ENCODE results near the gene MED13.
"Not testable (repeated sequence)": the region's sequence is repeated elsewhere in the genome, so short reads cannot be mapped to it uniquely, and the experiment has no call there.

MED13 gene

GRCh38 chr17:61970030-61970429, 95.0 kb downstream of the MED13 start:
- Mint-ChIP-seq H3K9me3 (no peaks in the 10 kb centered on the region), H3K4me3 (no peak overlapping the region), H3K4me1 (ENCODE audit: low read depth) (no peaks in the 10 kb centered on the region), H3K27ac (no peak overlapping the region), H3K36me3 (ENCODE audit: low read depth) (peaks cover 16% of the 10 kb centered on the region), H3K27me3 (ENCODE audit: low read depth) (no peaks in the 10 kb centered on the region)

- Mint-ChIP-seq H3K36me3 (ENCODE audit: low read depth) (peaks cover 18% of the 10 kb centered on the region), H3K4me1 (ENCODE audit: low read depth) (no peaks in the 10 kb centered on the region), H3K9me3 (no peaks in the 10 kb centered on the region), H3K4me3 (no peak overlapping the region), H3K27ac (no peak overlapping the region), H3K27me3 (ENCODE audit: low read depth) (no peaks in the 10 kb centered on the region)
These were observed 96.3 kb downstream of the MED13 start for GRCh38 chr17:61968757-61969156.

DNA sequence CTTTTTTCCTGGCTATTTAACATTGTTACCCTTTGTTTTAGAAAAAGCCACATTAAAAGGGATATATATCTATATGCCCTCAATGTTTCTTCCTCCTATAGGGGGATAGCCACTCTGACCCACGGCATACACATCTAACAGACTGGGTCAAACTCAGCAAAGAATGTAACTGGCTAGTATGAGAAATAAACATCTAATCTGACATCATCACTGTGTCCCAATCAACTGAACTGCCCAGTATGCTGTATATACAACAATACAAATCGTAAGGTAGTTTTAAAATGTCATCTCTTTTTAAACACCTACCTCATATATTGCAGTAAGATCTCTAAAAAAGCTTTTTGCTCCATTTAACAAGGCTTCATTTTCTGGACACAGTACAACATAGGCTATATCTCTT, 97.3 kb downstream of the MED13 start:
- Mint-ChIP-seq H3K9me3 (no peaks in the 10 kb centered on the region), H3K36me3 (ENCODE audit: low read depth) (peaks cover 21% of the 10 kb centered on the region), H3K4me3 (no peak overlapping the region), H3K27ac (no peak overlapping the region), H3K4me1 (ENCODE audit: low read depth) (no peaks in the 10 kb centered on the region), H3K27me3 (ENCODE audit: low read depth) (no peaks in the 10 kb centered on the region)

DNA sequence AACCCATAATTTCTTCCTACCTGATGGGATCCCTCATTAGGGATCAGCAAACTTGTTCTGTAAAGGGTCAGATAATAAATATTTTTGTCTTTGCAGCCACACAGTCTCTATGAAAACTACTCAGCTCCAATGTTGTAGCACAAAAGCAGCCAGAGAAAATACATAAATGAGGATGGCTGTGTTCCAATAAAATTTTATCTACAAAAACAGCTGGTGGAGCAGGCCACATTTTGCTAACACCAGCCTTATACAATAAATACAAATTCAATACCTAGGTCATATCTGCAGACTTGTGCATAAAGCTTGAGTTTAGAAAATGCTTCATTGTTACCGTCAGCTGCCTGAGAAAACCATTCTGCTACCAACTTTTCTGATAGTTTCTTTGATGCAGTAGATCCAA, 98.9 kb downstream of the MED13 start:
- no peaks in the 10 kb centered on the region for H3K9me3 Mint-ChIP-seq
- no peaks in the 10 kb centered on the region for H3K4me1 Mint-ChIP-seq (ENCODE audit: low read depth)
- H3K27ac Mint-ChIP-seq: no peak overlapping the region
- H3K36me3 Mint-ChIP-seq (ENCODE audit: low read depth): peaks cover 21% of the 10 kb centered on the region
- H3K27me3 Mint-ChIP-seq (ENCODE audit: low read depth): no peaks in the 10 kb centered on the region
- no peak overlapping the region for H3K4me3 Mint-ChIP-seq

DNA sequence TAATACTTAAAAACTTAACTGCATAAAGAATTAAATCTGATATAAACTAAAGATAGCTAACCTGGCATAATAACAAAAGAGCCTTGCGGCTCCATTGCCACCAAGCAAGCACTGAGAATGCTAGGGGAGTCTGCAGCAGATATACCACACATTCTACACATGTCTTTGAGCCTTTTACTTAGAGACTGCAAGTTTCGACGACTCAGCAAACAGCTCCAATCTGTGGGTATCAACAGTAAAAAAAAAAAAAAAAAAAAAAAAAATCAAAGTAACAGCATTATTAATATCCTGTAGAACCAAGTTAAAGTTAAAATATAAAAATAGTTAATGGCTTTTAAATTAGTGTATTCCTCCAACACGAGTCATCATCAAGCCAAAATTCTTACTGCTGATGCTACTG, 109.5 kb downstream of the MED13 start:
- H3K27me3 Mint-ChIP-seq (ENCODE audit: low read depth): no peaks in the 10 kb centered on the region
- H3K36me3 Mint-ChIP-seq (ENCODE audit: low read depth): peaks cover 22% of the 10 kb centered on the region
- no peaks in the 10 kb centered on the region for H3K9me3 Mint-ChIP-seq
- H3K27ac Mint-ChIP-seq: no peak overlapping the region
- H3K4me3 Mint-ChIP-seq: no peak overlapping the region
- H3K4me1 Mint-ChIP-seq (ENCODE audit: low read depth): no peaks in the 10 kb centered on the region

- H3K27ac Mint-ChIP-seq: no peak overlapping the region
- peaks cover 18% of the 10 kb centered on the region for H3K36me3 Mint-ChIP-seq (ENCODE audit: low read depth)
- H3K9me3 Mint-ChIP-seq: no peaks in the 10 kb centered on the region
- no peaks in the 10 kb centered on the region for H3K27me3 Mint-ChIP-seq (ENCODE audit: low read depth)
- H3K4me1 Mint-ChIP-seq (ENCODE audit: low read depth): no peaks in the 10 kb centered on the region
- no peak overlapping the region for H3K4me3 Mint-ChIP-seq
These were observed 117.6 kb downstream of the MED13 start for GRCh38 chr17:61947367-61948078.

- Mint-ChIP-seq H3K4me3 (no peak overlapping the region), H3K4me1 (ENCODE audit: low read depth) (no peaks in the 10 kb centered on the region), H3K9me3 (no peaks in the 10 kb centered on the region), H3K27ac (no peak overlapping the region), H3K27me3 (ENCODE audit: low read depth) (no peaks in the 10 kb centered on the region), H3K36me3 (ENCODE audit: low read depth) (peaks cover 17% of the 10 kb centered on the region)
These were observed 118.7 kb downstream of the MED13 start for GRCh38 chr17:61946359-61946758.

DNA sequence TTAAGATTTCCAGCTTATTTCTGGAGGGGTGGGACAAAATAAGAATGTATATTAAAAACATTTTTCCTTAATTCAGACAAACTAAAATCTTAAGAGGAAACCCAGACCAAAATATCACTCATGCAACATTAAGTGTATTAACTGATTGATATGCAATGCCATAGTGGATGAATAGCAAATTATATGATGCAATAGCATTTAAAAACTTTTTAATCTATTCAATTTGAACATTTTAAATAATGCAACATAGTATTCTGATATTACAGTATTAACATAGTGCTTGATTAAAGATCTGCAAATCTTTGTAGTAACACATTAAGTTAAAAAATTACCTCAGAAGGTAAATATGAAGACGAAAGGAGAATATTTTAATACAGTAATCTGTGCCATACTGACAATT, 122.0 kb downstream of the MED13 start:
- Mint-ChIP-seq H3K4me3 (no peak overlapping the region), H3K27me3 (ENCODE audit: low read depth) (no peaks in the 10 kb centered on the region), H3K27ac (no peak overlapping the region), H3K4me1 (ENCODE audit: low read depth) (no peaks in the 10 kb centered on the region), H3K36me3 (ENCODE audit: low read depth) (peaks cover 15% of the 10 kb centered on the region), H3K9me3 (no peaks in the 10 kb centered on the region)

DNA sequence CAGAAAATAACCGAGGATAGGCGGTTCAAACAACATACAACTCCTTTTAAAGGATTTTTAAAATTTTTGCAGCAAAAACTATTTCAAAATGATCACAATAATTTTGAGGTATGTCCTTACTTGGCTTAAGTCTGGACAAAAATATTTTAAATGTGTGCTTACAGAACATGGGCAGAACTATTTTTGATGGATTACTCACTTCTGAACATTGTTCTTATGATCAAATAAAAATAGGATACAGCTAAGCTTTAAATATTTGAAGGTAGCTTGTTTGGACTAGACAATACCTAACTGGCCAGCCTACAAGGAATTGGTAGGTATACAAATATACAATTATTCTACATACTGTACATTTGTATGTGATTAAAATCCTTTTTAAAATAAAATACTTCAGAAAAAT, 123.0 kb downstream of the MED13 start:
- Mint-ChIP-seq H3K27ac (no peak overlapping the region), H3K36me3 (ENCODE audit: low read depth) (peaks cover 13% of the 10 kb centered on the region), H3K4me1 (ENCODE audit: low read depth) (no peaks in the 10 kb centered on the region), H3K9me3 (no peaks in the 10 kb centered on the region), H3K27me3 (ENCODE audit: low read depth) (no peaks in the 10 kb centered on the region), H3K4me3 (no peak overlapping the region)

- H3K27ac Mint-ChIP-seq: peak overlapping the region; percentile 93
- peak overlapping the region; percentile 90 for H3K4me3 Mint-ChIP-seq
- H3K27me3 Mint-ChIP-seq (ENCODE audit: low read depth): no peaks in the 10 kb centered on the region
- H3K36me3 Mint-ChIP-seq (ENCODE audit: low read depth): peaks cover 6% of the 10 kb centered on the region
- no peaks in the 10 kb centered on the region for H3K9me3 Mint-ChIP-seq
- peaks cover 21% of the 10 kb centered on the region for H3K4me1 Mint-ChIP-seq (ENCODE audit: low read depth)
These were observed 137.0 kb downstream of the MED13 start for GRCh38 chr17:61928101-61928436.

DNA sequence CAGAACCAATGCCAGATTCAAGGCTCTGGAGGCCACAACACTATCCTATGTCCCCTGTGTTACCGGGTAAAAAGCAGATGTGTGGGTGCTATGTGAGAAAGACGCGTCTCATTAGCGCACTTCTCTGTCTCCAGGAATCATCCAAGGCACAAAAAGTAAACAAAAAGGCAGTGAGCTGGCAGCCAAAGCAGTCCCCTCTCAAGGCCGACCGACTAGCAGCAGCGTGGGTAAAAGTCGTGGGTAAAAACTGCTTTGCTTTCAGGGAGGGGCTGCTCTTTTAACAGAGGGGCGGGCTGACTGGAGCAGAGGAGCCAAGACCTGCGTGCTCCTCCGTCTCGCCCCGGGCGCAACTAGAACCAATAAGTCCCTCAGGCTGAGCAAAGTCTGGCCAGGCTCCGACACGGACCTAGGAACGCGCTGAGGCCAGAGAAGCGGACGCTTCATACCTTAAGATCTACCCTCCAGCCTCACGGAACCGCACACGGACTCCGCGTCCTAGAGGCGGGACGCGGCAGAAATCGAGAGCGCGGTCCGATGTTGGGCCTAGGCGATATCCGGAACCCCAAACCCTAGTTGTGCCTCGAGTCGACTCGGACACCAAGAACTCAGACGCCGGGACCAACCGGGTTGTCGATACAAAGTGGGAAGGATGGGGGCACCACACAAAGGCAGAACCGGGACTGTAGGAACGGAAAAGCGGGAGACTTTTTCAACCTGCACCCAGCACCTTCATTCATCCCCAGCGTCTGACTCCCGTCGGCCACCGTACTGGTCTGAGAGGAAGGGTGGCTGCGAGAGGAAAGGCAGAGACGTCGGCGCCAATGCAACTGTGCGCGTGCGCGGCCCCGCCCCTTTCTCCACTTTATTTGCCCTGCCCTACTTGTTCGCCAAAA, 137.6 kb downstream of the MED13 start, which contains the start of gene INTS2:
Gene INTS2, minus strand, starts transcription at position 775 of the 893 bp plus-strand sequence. CDS start 1,338 bp downstream, outside the sequence.
- peak within 1 kb of the TSS; percentile 93 for H3K27ac Mint-ChIP-seq
- H3K4me3 Mint-ChIP-seq: peak within 1 kb of the TSS; percentile 90
- peaks cover 21% of the 10 kb centered on the region for H3K4me1 Mint-ChIP-seq (ENCODE audit: low read depth)
- H3K36me3 Mint-ChIP-seq (ENCODE audit: low read depth): peaks cover 8% of the 10 kb centered on the region
- H3K9me3 Mint-ChIP-seq: no peaks in the 10 kb centered on the region
- H3K27me3 Mint-ChIP-seq (ENCODE audit: low read depth): no peaks in the 10 kb centered on the region

DNA sequence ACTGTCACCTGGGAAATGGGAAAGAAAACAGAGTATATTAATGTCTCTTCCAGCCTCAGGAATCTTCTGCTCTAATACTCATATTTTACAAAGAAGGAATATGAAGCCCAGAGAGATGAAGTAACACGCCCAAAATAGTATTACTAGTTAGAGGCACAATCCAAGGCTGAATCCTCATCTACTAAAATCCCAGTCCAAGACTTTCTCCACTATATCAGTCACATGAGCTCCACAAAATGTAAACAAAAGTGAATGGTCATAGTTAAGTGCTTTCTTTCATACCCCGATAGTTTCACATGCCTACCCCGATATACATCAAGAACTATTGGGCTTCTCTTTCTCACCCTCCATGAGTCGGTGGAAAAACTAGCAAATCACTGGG, 138.3 kb downstream of the MED13 start:
- H3K27me3 Mint-ChIP-seq (ENCODE audit: low read depth): no peaks in the 10 kb centered on the region
- H3K9me3 Mint-ChIP-seq: no peaks in the 10 kb centered on the region
- H3K27ac Mint-ChIP-seq: peak overlapping the region; percentile 93
- H3K36me3 Mint-ChIP-seq (ENCODE audit: low read depth): peaks cover 9% of the 10 kb centered on the region
- peak overlapping the region; percentile 90 for H3K4me3 Mint-ChIP-seq
- peaks cover 21% of the 10 kb centered on the region for H3K4me1 Mint-ChIP-seq (ENCODE audit: low read depth)

GRCh38 chr17:61915162-61915561, 149.9 kb downstream of the MED13 start:
- H3K27ac Mint-ChIP-seq; H3K27me3 Mint-ChIP-seq (ENCODE audit: low read depth); H3K4me1 Mint-ChIP-seq (ENCODE audit: low read depth); H3K4me3 Mint-ChIP-seq; H3K9me3 Mint-ChIP-seq: not testable (repeated sequence)
- peaks cover 29% of the 10 kb centered on the region for H3K36me3 Mint-ChIP-seq (ENCODE audit: low read depth)

GRCh38 chr17:61908292-61909037, 156.6 kb downstream of the MED13 start:
- Mint-ChIP-seq H3K4me3 (no peak overlapping the region), H3K36me3 (ENCODE audit: low read depth) (peaks cover 31% of the 10 kb centered on the region), H3K9me3 (no peaks in the 10 kb centered on the region), H3K27me3 (ENCODE audit: low read depth) (no peaks in the 10 kb centered on the region), H3K27ac (no peak overlapping the region), H3K4me1 (ENCODE audit: low read depth) (peaks cover 5% of the 10 kb centered on the region)

Data from T-helper 1 cell treated with Interleukin-12 subunit alpha and Interleukin-12 subunit beta and Interleukin-4 antibody, amounts not matched to agents 30 μg/mL and 1 μg/mL, for 36 hours (primary cell).